Naive thymus-derived CD4-positive, alpha-beta T cell (primary cell): ENCODE results near the gene CACNG1. TPM values are rescaled to one million over a fixed set of nuclear protein-coding genes. Genes with fewer than 3 reads are reported as not detected.

Source experiments
- ATAC-seq: fragments of 150-1000 bp; cut with Tn5 transposase; 2 replicates; pipeline ENCODE4 v1.10.0; 2021; ENCODE audit warnings: mild to moderate bottlenecking, moderate library complexity
- CTCF ChIA-PET: fragments of 350-600 bp; sonication (Branson Sonifier 250); formaldehyde crosslinking; loops from one replicate; lab custom pipeline; 2021; ENCODE audit warnings: antibody characterized with exemption; lab: Charles Lee
- POLR2A ChIA-PET: fragments of 350-600 bp; sonication (Branson Sonifier 250); formaldehyde crosslinking; loops from one replicate; lab custom pipeline; 2021; ENCODE audit warnings: antibody characterized with exemption, inconsistent platforms; lab: Charles Lee
- DNase-seq, 9 donors: peaks; one replicate each; pipeline versions ENCODE4 v3.0.0 to v3.0.0-alpha.2; 2020 to 2022; ENCODE audit warnings: mixed read lengths in 1 of 9
- H3K27ac ChIP-seq: one replicate; pipeline ENCODE4 v1.7.0; 2013; ENCODE audit warnings: mild to moderate bottlenecking, low read depth, low read length, moderate library complexity
- H3K27me3 ChIP-seq, 2 donors: one replicate each; pipeline ENCODE4 v1.7.0; 2013; ENCODE audit warnings: low read length in 2 of 2, mild to moderate bottlenecking in 2 of 2, moderate library complexity in 2 of 2; ENCODE audit not compliant: control insufficient read depth in 2 of 2, insufficient read depth in 2 of 2
- H3K36me3 ChIP-seq, 3 experiments: 1 replicate in 2 of 3; 2 replicates in 1 of 3; pipeline ENCODE4 v1.7.0; 2013; ENCODE audit warnings: low read length in 3 of 3, mild to moderate bottlenecking in 3 of 3, moderate library complexity in 1 of 3; ENCODE audit not compliant: insufficient read depth in 3 of 3, control insufficient read depth in 2 of 3
- H3K4me1 ChIP-seq, 2 donors: one replicate each; pipeline ENCODE4 v1.7.0; 2013; ENCODE audit warnings: low read length in 2 of 2, mild to moderate bottlenecking in 2 of 2, moderate library complexity in 1 of 2; ENCODE audit not compliant: control insufficient read depth in 2 of 2, insufficient read depth in 2 of 2
- H3K4me3 ChIP-seq: 2 replicates; pipeline ENCODE4 v1.7.0; 2013; ENCODE audit warnings: mild to moderate bottlenecking, low read length
- H3K9me3 ChIP-seq, 3 experiments: 1 replicate in 2 of 3; 2 replicates in 1 of 3; pipeline ENCODE4 v1.7.0; 2013; ENCODE audit warnings: low read length in 3 of 3; ENCODE audit not compliant: control insufficient read depth in 2 of 3
- H3K27ac Mint-ChIP-seq, 9 donors: one replicate each; pipeline ENCODE4 v1.8.0; 2020 to 2022; ENCODE audit warnings: mixed read lengths in 9 of 9, mild to moderate bottlenecking in 8 of 9, moderate library complexity in 5 of 9, inconsistent platforms in 2 of 9
- H3K27me3 Mint-ChIP-seq, 5 donors: one replicate each; pipeline ENCODE4 v1.8.0; 2021 to 2022; ENCODE audit warnings: mixed read lengths in 5 of 5, mild to moderate bottlenecking in 1 of 5
- H3K36me3 Mint-ChIP-seq, 5 donors: one replicate each; pipeline ENCODE4 v1.8.0; 2020 to 2022; ENCODE audit warnings: mixed read lengths in 5 of 5, mild to moderate bottlenecking in 3 of 5, inconsistent platforms in 1 of 5
- H3K4me1 Mint-ChIP-seq, 7 donors: one replicate each; pipeline ENCODE4 v1.8.0; 2020 to 2022; ENCODE audit warnings: mixed read lengths in 7 of 7, mild to moderate bottlenecking in 3 of 7, inconsistent platforms in 1 of 7
- H3K4me3 Mint-ChIP-seq, 10 donors: one replicate each; pipeline ENCODE4 v1.8.0; 2020 to 2022; ENCODE audit warnings: mild to moderate bottlenecking in 10 of 10, mixed read lengths in 10 of 10, moderate library complexity in 6 of 10, inconsistent platforms in 2 of 10
- H3K9me3 Mint-ChIP-seq, 11 donors: one replicate each; pipeline ENCODE4 v1.8.0; 2020 to 2022; ENCODE audit warnings: mixed read lengths in 11 of 11, mild to moderate bottlenecking in 4 of 11, inconsistent platforms in 1 of 11, moderate library complexity in 1 of 11
- intact Hi-C, 2 donors: fragments of 100-400 bp; cut with micrococcal nuclease; formaldehyde crosslinking; loops; one replicate each; pipeline ENCODE4 v1.15.1; 2023
- polyA plus RNA-seq, 2 donors: library from polyadenylated mRNA; unstranded; fragments of 300-500 nt; fragmentation: Illumina TruSeq; gene quantifications; one replicate each; pipeline ENCODE4 v1.2.3, GENCODE V29; 2021
- total RNA-seq, 6 experiments: library from RNA in 5 of 6; stranded (reverse) in 5 of 6; gene quantifications; 1 replicate in 5 of 6; 2 replicates in 1 of 6; pipeline ENCODE4 v1.2.3 and lab custom pipeline; 2021 to 2026

Gene CACNG1
- total and polyA plus RNA-seq, 7 experiments from 2014 or later, result not detected

GRCh38 chr17:67007266-67007665 lies 37.1 kb upstream of the CACNG1 start:
- peaks cover 0 to 12% (median 2%) of the 10 kb centered on the region in 11 donors for H3K9me3 Mint-ChIP-seq
- no peak overlapping the region for H3K4me3 Mint-ChIP-seq
- POLR2A ChIA-PET, result no interaction called here
- Histone ChIP-seq H3K27ac (no peak overlapping the region), H3K36me3 (no peaks in the 10 kb centered on the region), H3K4me3 (no peak overlapping the region), H3K9me3 (no peaks in the 10 kb centered on the region), H3K4me1 (no peaks in the 10 kb centered on the region), H3K27me3 (no peaks in the 10 kb centered on the region)
- DNase-seq (no peak), ATAC-seq (no peak)
- peaks cover 0 to 4% (median 0%) of the 10 kb centered on the region in 5 donors for H3K36me3 Mint-ChIP-seq
- peaks cover 6 to 47% (median 14%) of the 10 kb centered on the region in 5 donors for H3K27me3 Mint-ChIP-seq
- no peak overlapping the region for H3K27ac Mint-ChIP-seq
- CTCF ChIA-PET, result no interaction called here
- H3K4me1 Mint-ChIP-seq, result no peaks in the 10 kb centered on the region
- intact Hi-C loops, result no loop called here

- Histone ChIP-seq H3K9me3 (no peaks in the 10 kb centered on the region), H3K4me3 (no peak overlapping the region), H3K27ac (no peak overlapping the region), H3K4me1 (no peaks in the 10 kb centered on the region), H3K27me3 (no peaks in the 10 kb centered on the region), H3K36me3 (no peaks in the 10 kb centered on the region)
- DNase-seq, result no peak
- CTCF ChIA-PET, result no interaction called here
- no peak for ATAC-seq
- intact Hi-C loops, result no loop called here
- H3K4me1 Mint-ChIP-seq, result no peaks in the 10 kb centered on the region
- POLR2A ChIA-PET, result no interaction called here
- H3K36me3 Mint-ChIP-seq, result peaks cover 0 to 4% (median 0%) of the 10 kb centered on the region in 5 donors
- H3K27me3 Mint-ChIP-seq, result peaks cover 6 to 48% (median 14%) of the 10 kb centered on the region in 5 donors
- H3K9me3 Mint-ChIP-seq, result peaks cover 0 to 12% (median 0%) of the 10 kb centered on the region in 11 donors
- no peak overlapping the region for H3K4me3 Mint-ChIP-seq
- no peak overlapping the region for H3K27ac Mint-ChIP-seq
Observed at GRCh38 chr17:67008101-67008500, 36.3 kb upstream of the CACNG1 start.

- Mint-ChIP-seq H3K4me1 (no peaks in the 10 kb centered on the region), H3K27ac (peak overlapping the region in 1 of 9 donors; percentile 71), H3K36me3 (peaks cover 0 to 4% (median 0%) of the 10 kb centered on the region in 5 donors), H3K4me3 (no peak overlapping the region), H3K9me3 (peaks cover 0 to 12% (median 2%) of the 10 kb centered on the region in 11 donors), H3K27me3 (peaks cover 6 to 43% (median 19%) of the 10 kb centered on the region in 5 donors)
- Histone ChIP-seq H3K27ac (no peak overlapping the region), H3K27me3 (no peaks in the 10 kb centered on the region), H3K4me3 (no peak overlapping the region), H3K9me3 (no peaks in the 10 kb centered on the region), H3K4me1 (no peaks in the 10 kb centered on the region), H3K36me3 (no peaks in the 10 kb centered on the region)
- POLR2A ChIA-PET, result no interaction called here
- no peak for DNase-seq
- ATAC-seq, result no peak
- intact Hi-C loops, result no loop called here
- CTCF ChIA-PET, result no interaction called here
Observed at GRCh38 chr17:67011527-67012175, 32.7 kb upstream of the CACNG1 start.

GRCh38 chr17:67013891-67014290 lies 30.5 kb upstream of the CACNG1 start:
- POLR2A ChIA-PET, result no interaction called here
- DNase-seq (no peak), ATAC-seq (no peak)
- intact Hi-C loops, result no loop called here
- no peak overlapping the region for H3K4me3 ChIP-seq
- H3K27ac ChIP-seq, result no peak overlapping the region
- Mint-ChIP-seq H3K4me1 (no peaks in the 10 kb centered on the region), H3K27me3 (peaks cover 5 to 33% (median 14%) of the 10 kb centered on the region in 5 donors), H3K36me3 (peaks cover 0 to 2% (median 0%) of the 10 kb centered on the region in 5 donors), H3K27ac (no peak overlapping the region), H3K9me3 (peaks cover 0 to 6% (median 2%) of the 10 kb centered on the region in 11 donors), H3K4me3 (no peak overlapping the region)
- no peaks in the 10 kb centered on the region for H3K9me3 ChIP-seq
- H3K36me3 ChIP-seq, result no peaks in the 10 kb centered on the region
- CTCF ChIA-PET, result no interaction called here
- H3K4me1 ChIP-seq, result no peaks in the 10 kb centered on the region
- H3K27me3 ChIP-seq, result no peaks in the 10 kb centered on the region

- peaks cover 3 to 22% (median 14%) of the 10 kb centered on the region in 5 donors for H3K27me3 Mint-ChIP-seq
- POLR2A ChIA-PET, result no interaction called here
Observed at GRCh38 chr17:67015001-67015400, 29.4 kb upstream of the CACNG1 start.

GRCh38 chr17:67016039-67016762 lies 28.2 kb upstream of the CACNG1 start:
- H3K4me1 ChIP-seq, result no peaks in the 10 kb centered on the region
- Mint-ChIP-seq H3K4me1 (no peaks in the 10 kb centered on the region), H3K4me3 (no peak overlapping the region), H3K27ac (no peak overlapping the region), H3K9me3 (peaks cover 0 to 5% (median 0%) of the 10 kb centered on the region in 11 donors), H3K36me3 (no peaks in the 10 kb centered on the region), H3K27me3 (peaks cover 0 to 14% (median 13%) of the 10 kb centered on the region in 5 donors)
- H3K27ac ChIP-seq, result no peak overlapping the region
- H3K27me3 ChIP-seq, result no peaks in the 10 kb centered on the region
- no peak overlapping the region for H3K4me3 ChIP-seq
- H3K36me3 ChIP-seq, result no peaks in the 10 kb centered on the region
- intact Hi-C loops, result no loop called here
- no peaks in the 10 kb centered on the region for H3K9me3 ChIP-seq
- no peak for ATAC-seq
- ChIA-PET POLR2A (no interaction called here), CTCF (no interaction called here)
- no peak for DNase-seq

More at GRCh38 chr17:67015001-67015400, 29.4 kb upstream of the CACNG1 start:
- no peak for ATAC-seq
- H3K4me1 Mint-ChIP-seq, result no peaks in the 10 kb centered on the region
- no peak overlapping the region for H3K4me3 ChIP-seq
- H3K27me3 ChIP-seq, result no peaks in the 10 kb centered on the region
- CTCF ChIA-PET, result interaction anchor here (0.5 kb wide), 1 partner anchor 75 kb away, joined by 3 read pairs; no protein-coding TSS in a partner anchor
- no peaks in the 10 kb centered on the region for H3K4me1 ChIP-seq
- intact Hi-C loops, result no loop called here
- DNase-seq, result no peak
- no peak overlapping the region for H3K4me3 Mint-ChIP-seq
- H3K9me3 ChIP-seq, result no peaks in the 10 kb centered on the region
- no peak overlapping the region for H3K27ac Mint-ChIP-seq
- no peak overlapping the region for H3K27ac ChIP-seq
- peaks cover 0 to 6% (median 0%) of the 10 kb centered on the region in 11 donors for H3K9me3 Mint-ChIP-seq
- H3K36me3 ChIP-seq, result no peaks in the 10 kb centered on the region
- no peaks in the 10 kb centered on the region for H3K36me3 Mint-ChIP-seq
